Keratinocyte (primary cell): Measurements from ENCODE around the gene ADAM19. TPM values are rescaled to one million over a fixed set of nuclear protein-coding genes. Genes with fewer than 3 reads are reported as not detected.
A peak's percentile ranks its signal among the peaks of the same experiment; 100 is the strongest.

ENCODE experiments used
- DNase-seq: peaks from one replicate; pipeline ENCODE4 v3.0.0-alpha.2; 2011; ENCODE audit warnings: low read depth, missing footprints, low spot score
- FAIRE-seq: peaks from 2 replicates; lab custom pipeline; 2011; peaks lifted over from hg19 to GRCh38; lab: Jason Lieb, UNC
- H2AFZ ChIP-seq: 2 replicates; pipeline ENCODE4 v1.6.0; 2012; ENCODE audit warnings: low read length, control low read depth, inconsistent platforms; ENCODE audit not compliant: control insufficient read depth
- H3K27ac ChIP-seq: 2 replicates; pipeline ENCODE4 v1.5.1; 2011; ENCODE audit warnings: low read length; ENCODE audit not compliant: control insufficient read depth, insufficient read depth
- H3K27me3 ChIP-seq: 3 replicates; pipeline ENCODE4 v1.6.0; 2011; ENCODE audit warnings: low read length; ENCODE audit not compliant: control insufficient read depth, insufficient read depth; ENCODE audit errors: extremely low read depth
- H3K36me3 ChIP-seq, 2 experiments: 2 replicates in 1 of 2; 3 replicates in 1 of 2; pipeline ENCODE4 v1.5.1; 2011; ENCODE audit warnings: low read length in 2 of 2, mild to moderate bottlenecking in 1 of 2; ENCODE audit not compliant: control insufficient read depth in 2 of 2, insufficient read depth in 2 of 2; ENCODE audit errors: extremely low read depth in 1 of 2
- H3K4me1 ChIP-seq: 3 replicates; pipeline ENCODE4 v1.5.1; 2011; ENCODE audit warnings: low read length; ENCODE audit not compliant: control insufficient read depth, insufficient read depth; ENCODE audit errors: extremely low read depth
- H3K4me2 ChIP-seq: 3 replicates; pipeline ENCODE4 v1.6.0; 2011; ENCODE audit warnings: low read depth, low read length; ENCODE audit not compliant: control insufficient read depth, insufficient read depth; ENCODE audit errors: extremely low read depth
- H3K4me3 ChIP-seq, 3 experiments: fragments of 200-600 bp in 1 of 3; sonication (generic) in 1 of 3; 2 replicates in 2 of 3; 3 replicates in 1 of 3; pipeline ENCODE4 v1.5.1; 2011 to 2016; ENCODE audit warnings: low read length in 3 of 3, mild to moderate bottlenecking in 3 of 3, control low read depth in 2 of 3, inconsistent platforms in 1 of 3, low read depth in 1 of 3, mixed read lengths in 1 of 3, mixed run types in 1 of 3, moderate library complexity in 1 of 3; ENCODE audit not compliant: control insufficient read depth in 2 of 3, insufficient read depth in 2 of 3; ENCODE audit errors: extremely low read depth in 1 of 3
- H3K79me2 ChIP-seq: 2 replicates; pipeline ENCODE4 v1.6.0; 2012; ENCODE audit warnings: low read length; ENCODE audit not compliant: control insufficient read depth, insufficient read depth
- H3K9ac ChIP-seq: 3 replicates; pipeline ENCODE4 v1.6.0; 2011; ENCODE audit warnings: low read length; ENCODE audit not compliant: control insufficient read depth, insufficient read depth; ENCODE audit errors: extremely low read depth
- H3K9me1 ChIP-seq: 3 replicates; pipeline ENCODE4 v1.6.0; 2011; ENCODE audit warnings: low read length; ENCODE audit not compliant: control insufficient read depth, insufficient read depth; ENCODE audit errors: extremely low read depth
- H3K9me3 ChIP-seq: 2 replicates; pipeline ENCODE4 v1.5.1; 2012; ENCODE audit warnings: low read depth, low read length; ENCODE audit not compliant: control insufficient read depth
- H4K20me1 ChIP-seq: 3 replicates; pipeline ENCODE4 v1.6.0; 2011; ENCODE audit warnings: low read length; ENCODE audit not compliant: control insufficient read depth, insufficient read depth; ENCODE audit errors: extremely low read depth
- CTCF ChIP-seq, 3 experiments: IDR thresholded peaks in 1 of 3; conservative IDR thresholded peaks in 1 of 3; optimal IDR thresholded peaks in 1 of 3; 2 replicates in 2 of 3; 3 replicates in 1 of 3; pipeline versions ENCODE3 to v1.5.1; 2011; ENCODE audit warnings: low read length in 3 of 3, mild to moderate bottlenecking in 3 of 3, moderate library complexity in 2 of 3, control low read depth in 1 of 3, inconsistent platforms in 1 of 3; ENCODE audit not compliant: insufficient read depth in 2 of 3; ENCODE audit errors: extremely low read depth in 1 of 3
- EZH2 ChIP-seq: IDR thresholded peaks from one replicate; pipeline ENCODE4 v1.6.1; 2012; ENCODE audit warnings: inconsistent platforms, mild to moderate bottlenecking, low read length, moderate library complexity
- dilution Hi-C: fragments of 300-500 bp; cut with MboI; formaldehyde crosslinking; loops from one replicate; pipeline ENCODE4 v1.7.0; 2020; ENCODE audit warnings: low sequenced_read_pairs; ENCODE audit not compliant: extremely low pct_ligation_motif_present
- polyA plus RNA-seq, 5 experiments: library from polyadenylated mRNA; depleted of rRNA in 3 of 5; stranded (reverse) in 3 of 5; stranded (forward) in 1 of 5; unstranded in 1 of 5; fragments of >200 nt; gene quantifications; 1 replicate in 1 of 5; 2 replicates in 3 of 5; 3 replicates in 1 of 5; pipeline versions ENCODE4 v1.2.1 to v1.2.3, GENCODE V29; 2011 to 2012; ENCODE audit warnings: missing spikeins in 2 of 5, low read depth in 1 of 5, low replicate concordance in 1 of 5

ADAM19 gene
- polyA plus RNA-seq, 1 donor (not counting 4 experiments of a cell fraction or from before 2014, with no cell fraction given): 22.7 TPM

- no peak for FAIRE-seq
- peaks cover 0 to 3% of the 10 kb centered on the region in 2 experiments for H3K36me3 ChIP-seq
- H3K9me1 ChIP-seq: no peaks in the 10 kb centered on the region
- H3K4me3 ChIP-seq: no peak overlapping the region
- H3K79me2 ChIP-seq: peaks cover 62% of the 10 kb centered on the region
- peaks cover 29% of the 10 kb centered on the region for H3K4me1 ChIP-seq
- DNase-seq: no peak
- no peaks in the 10 kb centered on the region for H4K20me1 ChIP-seq
- dilution Hi-C loops: no loop called here
- no peaks in the 10 kb centered on the region for H3K9me3 ChIP-seq
- no peak overlapping the region for H3K9ac ChIP-seq
- peak overlapping the region; percentile 42 for H3K4me2 ChIP-seq
- no peaks in the 10 kb centered on the region for H3K27me3 ChIP-seq
- TF ChIP-seq EZH2: no peak
- TF ChIP-seq CTCF (optimal IDR thresholded peaks at IDR 0.05 in 1 of 3, IDR thresholded peaks at IDR 0.05 in 1 of 3, conservative IDR thresholded peaks at IDR 0.05 in 1 of 3; ENCODE audit: extremely low read depth in 1 of 3, insufficient read depth in 2 of 3, low read length in 3 of 3): no peak
- H2AFZ ChIP-seq: no peak overlapping the region
- no peak overlapping the region for H3K27ac ChIP-seq
These were observed 17.5 kb downstream of the ADAM19 start for GRCh38 chr5:157558041-157558595.

GRCh38 chr5:157556615-157557418 is 18.8 kb downstream of the ADAM19 start:
- Histone ChIP-seq H3K79me2 (peaks cover 54% of the 10 kb centered on the region), H2AFZ (no peak overlapping the region), H4K20me1 (no peaks in the 10 kb centered on the region), H3K9ac (no peak overlapping the region), H3K4me1 (peaks cover 29% of the 10 kb centered on the region), H3K27ac (no peak overlapping the region), H3K9me1 (no peaks in the 10 kb centered on the region), H3K36me3 (peaks cover 0 to 3% of the 10 kb centered on the region in 2 experiments), H3K4me2 (no peak overlapping the region), H3K4me3 (no peak overlapping the region), H3K9me3 (no peaks in the 10 kb centered on the region), H3K27me3 (no peaks in the 10 kb centered on the region)
- DNase-seq (no peak), FAIRE-seq (no peak)
- dilution Hi-C loops: no loop called here
- TF ChIP-seq CTCF (optimal IDR thresholded peaks at IDR 0.05 in 1 of 3, IDR thresholded peaks at IDR 0.05 in 1 of 3, conservative IDR thresholded peaks at IDR 0.05 in 1 of 3; ENCODE audit: extremely low read depth in 1 of 3, insufficient read depth in 2 of 3, low read length in 3 of 3) (no peak), EZH2 (no peak)
